GM19099 (cell line): ENCODE data around the gene WWC1.

Experiments
- POLR2A ChIP-seq: IDR thresholded peaks from 3 replicates; pipeline ENCODE4 v1.6.1; 2011; ENCODE audit warnings: low read depth; ENCODE audit not compliant: insufficient read length; ENCODE audit errors: extremely low read depth

Gene WWC1

DNA sequence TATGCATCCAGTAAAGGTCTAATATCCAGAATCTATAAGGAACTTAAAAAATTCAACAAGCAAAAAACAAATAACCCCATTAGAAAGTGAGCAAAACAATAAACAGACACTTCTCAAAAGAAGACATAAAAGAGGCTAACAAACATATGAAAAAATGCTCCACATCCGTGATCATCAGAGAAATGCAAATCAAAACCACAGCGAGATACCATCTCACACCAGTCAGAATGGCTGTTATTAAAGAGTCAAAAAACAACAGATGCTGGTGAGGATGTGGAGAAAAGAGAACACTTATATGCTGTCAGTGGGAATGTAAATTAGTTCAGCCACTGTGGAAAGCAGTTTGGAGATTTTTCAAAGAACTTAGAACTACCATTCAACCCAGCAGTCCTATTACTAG is 86.1 kb downstream of the WWC1 start:
- no peak for TF ChIP-seq POLR2A

DNA sequence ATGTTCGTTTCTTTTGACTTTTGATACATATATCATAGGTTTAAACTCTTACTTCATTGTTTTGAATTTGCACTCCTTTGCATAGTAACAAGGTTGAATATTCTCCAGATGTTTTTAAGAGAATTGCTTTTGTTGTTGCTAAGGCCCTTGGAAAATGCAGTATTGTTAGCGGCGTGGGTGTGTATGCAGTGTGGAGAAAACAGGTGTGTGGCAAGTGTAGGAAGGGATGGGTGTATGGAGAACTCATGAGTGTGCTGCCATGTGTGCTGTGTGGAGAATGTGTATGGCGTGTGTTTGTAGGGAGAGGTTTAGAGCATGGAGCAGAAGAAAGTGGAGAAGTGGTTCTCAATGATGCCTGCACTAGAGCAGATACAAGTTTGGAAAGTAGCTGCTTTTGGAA is 87.3 kb downstream of the WWC1 start:
- TF ChIP-seq POLR2A = no peak

DNA sequence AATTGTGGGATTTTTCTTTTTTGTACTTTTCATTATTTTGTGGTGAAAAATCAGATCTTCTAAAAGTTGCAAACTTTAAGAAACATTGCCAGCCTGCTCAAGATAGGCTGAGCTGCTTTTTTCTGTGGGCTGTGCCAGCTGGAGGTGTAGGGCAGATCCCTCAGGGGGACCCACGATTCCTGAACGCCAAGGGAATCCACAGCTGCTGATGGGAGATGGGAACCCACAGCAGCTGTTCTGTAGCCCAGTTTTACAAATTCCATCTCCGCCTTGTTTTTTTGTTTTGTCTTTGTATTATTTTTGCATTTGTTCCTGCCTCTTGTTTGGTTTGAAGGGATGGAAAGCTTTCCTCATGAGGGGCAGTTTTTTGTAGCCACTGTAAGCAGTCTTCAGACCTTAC is 91.0 kb downstream of the WWC1 start:
- TF ChIP-seq POLR2A = no peak

- TF ChIP-seq POLR2A = no peak
These were observed 99.0 kb downstream of the WWC1 start for GRCh38 chr5:168390491-168390890.

GRCh38 chr5:168393773-168394172 is 102.3 kb downstream of the WWC1 start:
- no peak for TF ChIP-seq POLR2A

GRCh38 chr5:168400429-168401220 is 109.2 kb downstream of the WWC1 start:
- TF ChIP-seq POLR2A = no peak

DNA sequence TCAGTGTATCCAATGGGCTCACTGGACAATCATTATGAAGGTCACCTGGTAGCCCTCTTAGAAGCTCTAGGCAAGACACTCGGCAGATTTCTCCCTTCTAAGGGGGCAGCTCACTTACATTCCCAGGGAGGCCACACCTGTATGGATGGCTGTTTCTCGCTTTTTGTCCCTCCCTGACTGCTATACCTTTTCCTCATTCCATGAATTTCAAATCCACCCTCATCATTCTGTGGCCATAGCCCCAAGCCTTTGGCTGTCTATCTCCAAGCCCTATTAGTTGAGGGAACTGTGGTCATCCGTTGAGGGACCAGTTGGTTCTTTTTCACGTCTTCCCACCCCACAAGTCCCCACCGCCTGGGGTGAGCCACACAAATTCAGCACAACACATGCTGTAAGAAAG is 109.8 kb downstream of the WWC1 start:
- no peak for TF ChIP-seq POLR2A

GRCh38 chr5:168401880-168402279 is 110.4 kb downstream of the WWC1 start:
- TF ChIP-seq POLR2A = no peak

DNA sequence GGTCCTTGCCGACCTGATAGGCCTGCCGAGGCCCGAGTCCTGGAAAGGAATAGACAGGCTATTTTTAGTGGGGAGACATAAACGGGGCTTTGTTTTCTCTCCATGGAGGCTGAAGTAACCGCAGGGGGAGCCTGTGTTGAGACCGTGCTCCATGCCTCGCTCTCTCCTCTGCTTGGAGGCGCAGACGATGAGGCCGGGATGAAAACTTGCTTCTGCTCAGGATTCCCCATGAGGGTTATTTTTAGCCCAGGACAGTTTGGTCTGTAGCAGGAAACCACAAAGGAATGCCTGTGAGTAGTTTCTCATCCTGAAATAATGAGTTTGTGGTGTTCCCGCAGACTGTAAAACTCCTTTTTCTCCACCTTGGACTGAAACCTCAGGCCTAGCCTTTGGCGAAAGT is 112.9 kb downstream of the WWC1 start:
- TF ChIP-seq POLR2A = no peak

DNA sequence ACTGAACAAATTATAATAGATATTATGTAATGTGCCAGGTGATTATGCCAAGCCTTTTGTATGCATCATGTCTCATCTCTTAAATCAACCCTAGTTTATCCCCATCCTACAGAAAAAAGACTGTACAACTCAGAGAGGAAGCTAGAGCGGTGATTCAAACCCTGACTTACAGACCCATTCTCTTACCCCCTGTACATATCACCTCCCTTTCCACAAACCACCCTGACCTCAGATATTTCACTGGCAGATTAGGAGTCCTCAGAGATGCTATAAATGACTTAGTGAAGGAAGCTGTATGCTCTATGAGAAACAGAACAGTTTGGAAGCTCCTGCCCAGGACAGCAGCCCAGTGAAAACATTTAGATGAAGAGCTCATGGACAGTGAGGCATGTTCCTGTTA is 115.8 kb downstream of the WWC1 start:
- no peak for TF ChIP-seq POLR2A

GRCh38 chr5:168408561-168409305 is 117.3 kb downstream of the WWC1 start:
- TF ChIP-seq POLR2A = no peak

GRCh38 chr5:168409591-168410458 is 118.4 kb downstream of the WWC1 start:
- no peak for TF ChIP-seq POLR2A

- no peak for TF ChIP-seq POLR2A
These were observed 120.4 kb downstream of the WWC1 start for GRCh38 chr5:168411871-168412270.

DNA sequence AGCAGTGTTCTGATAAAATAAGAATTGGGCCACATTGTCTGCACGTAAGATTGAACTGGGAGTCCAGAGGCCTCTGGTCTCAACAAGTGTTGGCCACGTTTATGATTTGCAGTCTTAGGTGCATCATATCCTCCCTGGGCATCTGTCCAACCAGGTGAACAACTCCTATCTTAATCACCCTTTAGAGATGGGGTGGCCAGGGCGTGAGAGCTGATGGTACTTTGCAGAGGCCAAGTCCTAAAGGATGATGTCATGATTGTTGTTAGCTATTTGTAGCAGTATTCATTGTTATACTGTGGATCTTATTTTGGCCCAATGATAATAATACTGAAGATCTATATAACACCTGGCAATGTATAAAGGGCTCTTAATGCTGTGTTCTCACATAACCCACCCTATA is 121.6 kb downstream of the WWC1 start:
- TF ChIP-seq POLR2A = no peak

DNA sequence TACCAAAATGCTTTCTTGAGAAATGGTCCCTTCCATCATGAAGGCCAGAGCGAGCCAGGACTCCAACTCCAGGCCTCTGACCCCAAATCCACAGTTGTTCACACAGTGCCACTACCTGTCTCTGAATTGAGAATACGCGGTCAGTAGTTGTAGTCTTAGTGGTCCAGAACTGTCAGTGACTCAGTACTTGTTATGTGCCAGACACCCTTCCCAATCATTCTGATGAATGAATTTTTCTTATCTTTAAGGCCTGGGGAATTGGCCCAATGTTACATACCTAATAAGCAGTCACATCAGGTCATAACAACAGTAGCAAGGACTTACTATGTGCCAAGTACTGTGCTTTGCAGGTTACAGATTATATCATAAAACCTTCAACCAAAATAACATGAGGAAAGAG is 122.2 kb downstream of the WWC1 start:
- no peak for TF ChIP-seq POLR2A
